ENCODE results near the gene AGAP1.

- TF ChIP-seq POLR2A (IDR thresholded peaks at IDR 0.05) (no peak), CTCF (IDR thresholded peaks at IDR 0.05) (no peak)
Measured at GRCh38 chr2:235627682-235628081, 133.8 kb downstream of the AGAP1 start.
